OCI-LY3 (cell line): ENCODE data around the gene ADAMTS7.

Experiments used
- EZH2phosphoT487 ChIP-seq: fragments of 200-600 bp; shearing (Covaris generic); IDR thresholded peaks from 2 replicates; pipeline ENCODE4 v1.6.1; 2018; ENCODE audit warnings: antibody characterized with exemption, mixed run types, low read depth
- TF ChIP-seq, protein P1 (sequence below): fragments of 200-600, 300-600 bp; sonication (generic); IDR thresholded peaks from 2 replicates; pipeline ENCODE4 v1.5.1; 2014; ENCODE audit warnings: antibody characterized with exemption, low read length, low read depth

DNA sequence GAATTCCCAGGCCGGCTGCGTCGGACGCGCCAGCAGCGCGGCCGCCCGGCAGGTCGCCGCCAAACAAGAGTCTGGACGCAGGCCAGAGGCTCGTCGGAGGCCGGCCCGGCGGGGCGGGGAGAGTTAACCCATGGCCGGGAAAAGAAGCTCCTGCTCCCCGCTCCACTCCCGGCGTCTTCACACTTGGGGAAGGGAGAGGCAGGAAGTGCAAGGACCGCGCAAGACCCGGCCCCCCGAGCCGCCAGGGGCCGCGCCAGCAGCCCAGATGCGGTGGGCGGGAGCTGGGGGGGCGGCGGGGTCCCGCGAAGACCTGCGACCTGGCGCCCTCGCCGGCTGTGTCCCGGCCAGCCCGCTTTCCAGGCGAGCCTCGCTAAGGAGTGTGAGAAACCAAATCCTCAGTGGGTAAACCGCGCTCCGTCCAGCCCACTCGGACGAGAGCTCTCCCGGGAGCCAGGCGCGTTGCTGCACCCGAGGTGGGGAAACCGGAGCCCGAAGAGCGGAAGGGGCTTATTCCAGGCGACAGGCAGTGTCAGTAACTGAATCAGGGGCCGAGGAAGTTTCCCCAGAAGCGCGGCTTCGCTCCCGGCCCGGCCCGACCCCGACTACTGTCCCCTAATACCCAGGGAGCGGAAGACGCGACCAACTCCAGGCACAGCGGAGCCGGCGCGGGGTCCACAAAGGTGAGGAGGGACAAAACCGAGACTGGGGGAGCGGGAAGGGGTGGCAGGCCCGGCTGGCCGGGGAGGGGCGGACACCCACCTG is 721 bp downstream of the ADAMTS7 start:
- TF ChIP-seq, protein P1, sequence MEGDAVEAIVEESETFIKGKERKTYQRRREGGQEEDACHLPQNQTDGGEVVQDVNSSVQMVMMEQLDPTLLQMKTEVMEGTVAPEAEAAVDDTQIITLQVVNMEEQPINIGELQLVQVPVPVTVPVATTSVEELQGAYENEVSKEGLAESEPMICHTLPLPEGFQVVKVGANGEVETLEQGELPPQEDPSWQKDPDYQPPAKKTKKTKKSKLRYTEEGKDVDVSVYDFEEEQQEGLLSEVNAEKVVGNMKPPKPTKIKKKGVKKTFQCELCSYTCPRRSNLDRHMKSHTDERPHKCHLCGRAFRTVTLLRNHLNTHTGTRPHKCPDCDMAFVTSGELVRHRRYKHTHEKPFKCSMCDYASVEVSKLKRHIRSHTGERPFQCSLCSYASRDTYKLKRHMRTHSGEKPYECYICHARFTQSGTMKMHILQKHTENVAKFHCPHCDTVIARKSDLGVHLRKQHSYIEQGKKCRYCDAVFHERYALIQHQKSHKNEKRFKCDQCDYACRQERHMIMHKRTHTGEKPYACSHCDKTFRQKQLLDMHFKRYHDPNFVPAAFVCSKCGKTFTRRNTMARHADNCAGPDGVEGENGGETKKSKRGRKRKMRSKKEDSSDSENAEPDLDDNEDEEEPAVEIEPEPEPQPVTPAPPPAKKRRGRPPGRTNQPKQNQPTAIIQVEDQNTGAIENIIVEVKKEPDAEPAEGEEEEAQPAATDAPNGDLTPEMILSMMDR, result no peak
- TF ChIP-seq EZH2phosphoT487, result no peak
